ENCODE measurements around the gene LATS2.
"Not testable (repeated sequence)": the region's sequence is repeated elsewhere in the genome, so short reads cannot be mapped to it uniquely, and the experiment has no call there.

LATS2 gene

DNA sequence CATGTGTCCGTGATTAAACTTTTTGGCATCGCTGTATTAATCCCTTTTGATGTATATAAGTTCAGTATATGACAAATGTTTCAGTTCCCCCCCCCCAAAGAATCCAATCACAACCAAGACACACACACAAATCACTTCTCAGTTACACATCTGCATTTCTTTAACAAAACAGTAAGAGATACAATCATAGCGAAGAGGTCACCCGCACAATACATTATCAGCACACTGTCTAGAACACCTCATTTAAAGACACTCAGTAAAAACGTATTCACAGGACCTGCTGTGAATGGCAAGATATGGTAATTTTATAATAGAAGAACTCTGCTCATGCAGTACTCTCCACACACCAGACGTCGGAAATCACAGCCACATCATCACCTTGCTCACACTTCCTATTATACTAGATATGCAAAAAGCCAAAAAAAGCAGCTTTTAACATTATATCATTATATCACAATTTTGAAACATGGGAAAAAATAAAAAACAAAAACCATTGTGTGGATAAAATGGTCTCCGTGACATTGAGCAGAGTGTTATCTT, 87.4 kb downstream of the LATS2 start:
- H3K4me3 ChIP-seq (ENCODE audit: low read depth, low read length) = no peak overlapping the region
- TF ChIP-seq, protein P1, sequence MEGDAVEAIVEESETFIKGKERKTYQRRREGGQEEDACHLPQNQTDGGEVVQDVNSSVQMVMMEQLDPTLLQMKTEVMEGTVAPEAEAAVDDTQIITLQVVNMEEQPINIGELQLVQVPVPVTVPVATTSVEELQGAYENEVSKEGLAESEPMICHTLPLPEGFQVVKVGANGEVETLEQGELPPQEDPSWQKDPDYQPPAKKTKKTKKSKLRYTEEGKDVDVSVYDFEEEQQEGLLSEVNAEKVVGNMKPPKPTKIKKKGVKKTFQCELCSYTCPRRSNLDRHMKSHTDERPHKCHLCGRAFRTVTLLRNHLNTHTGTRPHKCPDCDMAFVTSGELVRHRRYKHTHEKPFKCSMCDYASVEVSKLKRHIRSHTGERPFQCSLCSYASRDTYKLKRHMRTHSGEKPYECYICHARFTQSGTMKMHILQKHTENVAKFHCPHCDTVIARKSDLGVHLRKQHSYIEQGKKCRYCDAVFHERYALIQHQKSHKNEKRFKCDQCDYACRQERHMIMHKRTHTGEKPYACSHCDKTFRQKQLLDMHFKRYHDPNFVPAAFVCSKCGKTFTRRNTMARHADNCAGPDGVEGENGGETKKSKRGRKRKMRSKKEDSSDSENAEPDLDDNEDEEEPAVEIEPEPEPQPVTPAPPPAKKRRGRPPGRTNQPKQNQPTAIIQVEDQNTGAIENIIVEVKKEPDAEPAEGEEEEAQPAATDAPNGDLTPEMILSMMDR (IDR thresholded peaks at IDR 0.05; ENCODE audit: low read depth, low read length) = no peak

DNA sequence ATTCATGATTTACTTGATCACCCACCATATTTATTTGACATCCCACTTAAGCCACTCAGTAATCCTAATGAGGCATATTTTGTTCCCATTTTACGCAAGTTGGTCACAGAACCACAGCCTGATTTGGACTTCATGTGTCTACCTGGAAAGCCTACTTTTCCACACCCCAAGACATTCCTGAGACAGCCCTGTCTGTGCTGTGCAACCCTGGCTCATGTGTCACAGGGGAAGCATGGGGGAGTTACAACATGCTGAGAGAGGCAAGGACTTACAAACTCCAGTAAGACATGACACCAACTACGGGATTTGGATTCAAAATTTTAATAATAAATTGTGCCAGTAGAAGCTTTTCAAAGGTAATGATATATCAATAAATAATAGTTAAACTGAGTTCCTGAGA, 88.7 kb downstream of the LATS2 start:
- TF ChIP-seq, protein P1 (IDR thresholded peaks at IDR 0.05; ENCODE audit: low read depth, low read length) = no peak
- no peak overlapping the region for H3K4me3 ChIP-seq (ENCODE audit: low read depth, low read length)

DNA sequence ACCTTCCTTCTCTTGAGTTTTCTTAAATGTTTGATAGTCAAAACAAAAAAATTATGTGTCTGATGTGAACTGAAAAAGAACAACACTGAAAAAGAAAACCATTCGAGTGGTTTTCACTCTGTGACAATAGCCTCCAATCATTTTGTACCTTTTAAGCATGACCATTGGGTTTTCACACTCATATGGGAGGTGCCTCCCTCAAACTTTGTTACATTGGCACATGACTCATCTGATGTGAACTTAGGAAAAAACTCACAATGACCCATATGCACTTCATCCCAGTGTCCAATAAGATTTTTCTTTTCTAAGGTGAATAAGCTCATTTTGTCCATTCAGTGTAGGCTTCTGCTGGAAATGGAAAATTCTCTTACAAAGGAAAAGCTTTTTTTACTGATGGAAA, 92.2 kb downstream of the LATS2 start:
- H3K4me3 ChIP-seq (ENCODE audit: low read depth, low read length) = no peak overlapping the region
- TF ChIP-seq, protein P1 (IDR thresholded peaks at IDR 0.05; ENCODE audit: low read depth, low read length) = no peak

DNA sequence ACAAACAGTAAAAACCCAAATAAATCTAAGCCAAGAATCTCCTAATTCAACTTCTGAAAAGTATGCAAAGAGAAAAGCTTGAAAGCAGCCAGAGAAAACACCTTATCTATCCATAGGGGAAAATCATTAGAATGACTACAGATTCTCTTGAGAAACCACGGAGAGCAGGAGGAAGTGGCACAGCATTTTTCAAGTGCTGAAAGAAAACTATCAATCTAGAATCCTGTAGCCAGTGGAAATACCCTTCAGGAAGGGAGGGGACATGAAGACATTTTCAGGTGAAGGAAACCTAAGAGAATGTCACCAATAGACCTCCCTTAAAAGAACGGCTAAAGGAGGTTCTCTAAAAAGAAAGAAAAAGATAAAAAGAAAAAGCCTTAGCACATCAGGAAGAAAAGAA, 92.6 kb downstream of the LATS2 start:
- H3K4me3 ChIP-seq (ENCODE audit: low read depth, low read length) = no peak overlapping the region
- TF ChIP-seq, protein P1 (IDR thresholded peaks at IDR 0.05; ENCODE audit: low read depth, low read length) = no peak

DNA sequence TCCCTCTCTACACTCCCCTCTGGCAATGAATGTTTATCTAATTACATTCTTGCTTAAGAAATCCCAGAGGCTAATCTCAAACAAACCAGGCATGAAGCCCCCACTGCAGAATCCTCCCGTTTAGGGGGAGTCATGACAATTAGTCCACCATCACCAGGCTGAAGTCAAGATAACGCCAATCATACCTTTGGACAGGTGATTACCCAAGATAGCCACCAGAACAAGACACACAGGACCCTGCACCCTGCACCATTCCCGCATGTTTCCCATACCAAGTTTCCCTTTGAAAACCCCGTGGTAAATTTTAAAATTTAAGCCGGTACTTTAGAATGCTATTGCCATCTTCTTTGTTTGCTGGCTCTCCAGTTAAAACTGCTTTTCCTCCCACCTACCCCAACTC, 94.0 kb downstream of the LATS2 start:
- no peak overlapping the region for H3K4me3 ChIP-seq (ENCODE audit: low read depth, low read length)
- TF ChIP-seq, protein P1 (IDR thresholded peaks at IDR 0.05; ENCODE audit: low read depth, low read length) = no peak

DNA sequence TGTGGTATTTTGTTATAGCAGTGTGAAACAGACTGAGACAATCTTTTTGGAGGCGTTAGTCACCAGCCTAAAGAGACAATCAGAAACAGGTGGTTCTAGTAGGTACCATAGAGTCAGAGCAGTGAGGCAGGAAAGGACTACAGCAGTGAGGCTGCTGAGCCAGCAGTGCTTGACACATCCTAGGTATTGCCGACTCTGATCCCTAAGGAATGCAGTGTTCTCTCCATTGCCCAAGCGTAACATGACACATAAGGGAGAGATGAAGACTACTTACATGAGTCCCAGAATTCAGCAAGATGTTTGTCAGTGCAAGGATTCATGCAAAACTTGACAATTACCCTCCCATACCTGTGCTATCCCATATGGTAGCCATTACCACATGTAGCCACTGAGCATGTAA, 96.5 kb downstream of the LATS2 start:
- TF ChIP-seq, protein P1 (IDR thresholded peaks at IDR 0.05; ENCODE audit: low read depth, low read length) = no peak
- no peak overlapping the region for H3K4me3 ChIP-seq (ENCODE audit: low read depth, low read length)

DNA sequence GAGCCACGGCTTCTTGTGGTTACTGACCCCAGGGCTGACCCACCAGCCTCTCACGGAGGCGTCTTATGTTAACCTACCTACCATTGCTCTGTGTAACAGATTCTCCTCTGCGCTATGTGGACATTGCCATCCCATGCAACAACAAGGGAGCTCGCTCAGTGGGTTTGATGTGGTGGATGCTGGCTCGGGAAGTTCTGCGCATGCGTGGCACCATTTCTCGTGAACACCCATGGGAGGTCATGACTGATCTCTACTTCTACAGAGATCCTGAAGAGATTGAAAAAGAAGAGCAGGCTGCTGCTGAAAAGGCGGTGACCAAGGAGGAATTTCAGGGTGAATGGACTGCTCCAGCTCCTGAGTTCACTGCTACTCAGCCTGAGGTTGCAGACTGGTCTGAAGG, 99.7 kb downstream of the LATS2 start:
- H3K4me3 ChIP-seq (ENCODE audit: low read depth, low read length) = not testable (repeated sequence)

DNA sequence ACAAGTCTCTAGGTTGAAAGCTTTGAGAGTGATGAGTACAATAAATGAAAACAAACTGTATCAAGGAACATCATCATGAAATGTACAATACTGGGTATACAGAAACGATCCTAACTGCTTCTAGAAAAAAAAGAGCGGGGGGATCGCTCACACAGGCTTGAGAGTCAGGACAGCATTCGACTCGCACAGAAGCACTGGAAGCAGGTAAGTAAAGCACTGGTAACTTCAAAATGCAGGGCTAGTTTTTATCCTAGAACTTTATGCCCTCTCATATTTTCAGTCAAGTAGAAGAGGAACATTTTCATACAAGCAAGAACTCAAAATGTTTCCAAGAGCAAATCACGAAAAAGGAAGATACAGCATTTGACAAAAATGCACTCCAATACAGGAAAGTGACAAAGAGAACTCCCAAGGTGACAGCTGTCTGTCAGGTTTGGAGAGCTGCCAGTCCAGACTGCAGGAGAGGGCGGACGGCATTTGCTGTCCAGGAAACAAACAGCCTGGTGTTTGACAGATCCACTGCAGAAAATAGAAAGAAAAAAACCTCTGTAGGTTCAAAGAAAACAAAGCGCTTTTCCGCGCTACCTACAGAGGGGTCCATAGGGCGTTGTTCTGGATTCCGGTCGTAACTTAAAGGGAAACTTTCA, 100.6 kb downstream of the LATS2 start:
- H3K4me3 ChIP-seq (ENCODE audit: low read depth, low read length) = no peak overlapping the region
- TF ChIP-seq, protein P1 (IDR thresholded peaks at IDR 0.05; ENCODE audit: low read depth, low read length) = no peak

DNA sequence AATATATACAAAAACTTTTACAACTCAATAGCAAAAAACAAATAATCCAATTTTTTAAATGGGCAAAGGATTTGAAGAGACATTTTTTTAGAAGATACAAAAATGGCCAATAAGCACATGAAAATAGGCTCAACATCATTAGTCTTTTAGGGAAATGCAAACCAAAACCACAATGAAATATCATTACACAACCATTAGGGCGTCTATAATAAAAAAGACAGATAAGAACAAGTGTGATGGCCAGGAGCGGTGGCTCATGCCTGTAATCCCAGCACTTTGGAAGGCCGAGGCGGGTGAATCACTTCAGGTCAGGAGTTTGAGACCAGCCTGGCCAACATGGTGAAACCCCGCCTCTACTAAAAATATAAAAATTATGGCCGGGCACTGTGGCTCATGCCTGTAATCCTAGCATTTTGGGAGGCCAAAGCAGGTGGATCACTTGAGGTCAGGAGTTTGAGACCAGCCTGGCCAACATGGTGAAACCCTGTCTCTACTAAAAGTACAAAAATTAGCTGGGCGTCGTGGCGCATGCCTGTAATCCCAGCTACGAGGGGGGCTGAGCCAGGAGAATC, 104.3 kb downstream of the LATS2 start:
- H3K4me3 ChIP-seq (ENCODE audit: low read depth, low read length) = not testable (repeated sequence)
